Measurements from ENCODE around the gene CLEC16A. TPM values are rescaled to one million over a fixed set of nuclear protein-coding genes. Genes with fewer than 3 reads are reported as not detected.

Gene CLEC16A
- total RNA-seq, 2 donors from 2014 or later, result 46.6 to 47.6 TPM

DNA sequence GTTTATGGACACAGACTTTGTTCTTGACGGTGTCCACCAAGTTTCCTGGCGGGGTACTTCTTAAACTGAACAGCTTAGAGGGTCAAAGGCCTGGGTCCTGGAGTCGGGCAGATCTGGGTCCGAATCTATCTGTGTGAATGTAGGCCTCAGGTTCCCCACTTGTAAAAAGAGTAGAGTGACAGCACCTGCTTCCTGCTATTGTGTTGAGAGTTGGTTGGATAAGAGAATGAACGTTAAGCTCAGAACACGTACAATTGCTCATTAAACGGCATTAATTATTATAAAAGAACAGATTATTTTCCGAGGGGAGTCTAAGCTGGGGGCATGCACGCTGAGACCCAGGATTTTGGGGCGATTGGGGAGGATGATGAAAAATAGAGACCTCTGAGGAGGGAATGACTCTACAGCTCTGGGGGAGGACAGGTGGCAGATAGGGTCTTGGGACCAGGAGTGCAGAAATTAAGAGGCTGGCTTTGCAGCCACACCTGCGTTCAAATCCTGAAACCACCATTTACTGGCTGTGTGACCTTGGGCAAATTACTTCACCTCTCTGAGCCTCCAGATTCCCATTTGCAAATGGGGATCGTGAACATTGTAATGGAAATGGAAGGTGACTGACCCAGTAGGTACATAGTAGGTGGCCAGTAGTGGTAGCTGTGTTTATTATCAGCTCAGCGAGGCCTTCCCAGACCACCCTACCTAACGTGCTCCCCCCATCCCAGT lies 862 bp downstream of the CLEC16A start:
- peaks cover 34 to 58% of the 10 kb centered on the region in 2 donors for H3K4me1 ChIP-seq (ENCODE audit: control insufficient read depth in 1 of 2, low read depth in 2 of 2)
- peak overlapping the region in 1 of 2 donors; percentile 81 for H3K27ac ChIP-seq
- ATAC-seq (ENCODE audit: insufficient number of reproducible peaks, low FRiP score, low read depth), result no peak

DNA sequence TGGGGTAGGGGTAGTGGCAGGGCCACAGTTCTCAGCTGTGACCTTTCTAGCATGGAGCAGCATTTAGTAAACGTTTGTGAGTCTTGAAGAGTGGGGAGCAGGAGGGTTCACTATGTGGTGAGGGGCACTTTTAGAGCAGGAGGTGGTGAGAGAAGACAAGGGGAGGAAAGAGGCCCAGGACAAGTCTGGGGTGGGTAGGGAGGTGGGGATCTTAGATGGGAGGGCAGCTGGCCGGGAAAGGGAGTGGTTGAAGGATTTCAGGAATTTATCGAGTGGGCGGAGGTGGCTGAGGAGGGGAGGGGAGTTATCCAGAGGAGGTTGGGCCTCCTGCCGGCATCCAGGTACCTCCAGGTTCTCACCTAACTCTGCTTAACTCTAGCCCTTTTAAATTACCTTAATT lies 1.9 kb downstream of the CLEC16A start:
- DNase-seq (ENCODE audit: low spot score) (no peak), ATAC-seq (ENCODE audit: insufficient number of reproducible peaks, low FRiP score, low read depth) (no peak)
- Histone ChIP-seq H3K4me1 (ENCODE audit: control insufficient read depth in 1 of 2, low read depth in 2 of 2) (peaks cover 28 to 53% of the 10 kb centered on the region in 2 donors), H3K27ac (no peak overlapping the region), H3K36me3 (no peaks in the 10 kb centered on the region), H3K9me3 (no peaks in the 10 kb centered on the region), H3K4me3 (peak overlapping the region; percentile 98), H3K27me3 (replicated peaks; ENCODE audit: insufficient read depth) (no peaks in the 10 kb centered on the region)
- no peak for TF ChIP-seq CTCF (IDR thresholded peaks at IDR 0.05)

More for the DNA sequence above, 862 bp downstream of the CLEC16A start:
- TF ChIP-seq CTCF (IDR thresholded peaks at IDR 0.05), result no peak
- Histone ChIP-seq H3K27me3 (replicated peaks; ENCODE audit: insufficient read depth) (no peaks in the 10 kb centered on the region), H3K4me3 (peak overlapping the region; percentile 98), H3K9me3 (no peaks in the 10 kb centered on the region), H3K36me3 (no peaks in the 10 kb centered on the region)
- no peak for DNase-seq (ENCODE audit: low spot score)

- Histone ChIP-seq H3K27me3 (replicated peaks; ENCODE audit: insufficient read depth) (no peaks in the 10 kb centered on the region), H3K36me3 (no peaks in the 10 kb centered on the region), H3K4me3 (no peak overlapping the region), H3K9me3 (no peaks in the 10 kb centered on the region), H3K4me1 (ENCODE audit: control insufficient read depth in 1 of 2, low read depth in 2 of 2) (peaks cover 28 to 53% of the 10 kb centered on the region in 2 donors), H3K27ac (no peak overlapping the region)
- DNase-seq (ENCODE audit: low spot score) (no peak), ATAC-seq (ENCODE audit: insufficient number of reproducible peaks, low FRiP score, low read depth) (no peak)
- no peak for TF ChIP-seq CTCF (IDR thresholded peaks at IDR 0.05)
Observed at GRCh38 chr16:10947211-10947787, 2.9 kb downstream of the CLEC16A start.

DNA sequence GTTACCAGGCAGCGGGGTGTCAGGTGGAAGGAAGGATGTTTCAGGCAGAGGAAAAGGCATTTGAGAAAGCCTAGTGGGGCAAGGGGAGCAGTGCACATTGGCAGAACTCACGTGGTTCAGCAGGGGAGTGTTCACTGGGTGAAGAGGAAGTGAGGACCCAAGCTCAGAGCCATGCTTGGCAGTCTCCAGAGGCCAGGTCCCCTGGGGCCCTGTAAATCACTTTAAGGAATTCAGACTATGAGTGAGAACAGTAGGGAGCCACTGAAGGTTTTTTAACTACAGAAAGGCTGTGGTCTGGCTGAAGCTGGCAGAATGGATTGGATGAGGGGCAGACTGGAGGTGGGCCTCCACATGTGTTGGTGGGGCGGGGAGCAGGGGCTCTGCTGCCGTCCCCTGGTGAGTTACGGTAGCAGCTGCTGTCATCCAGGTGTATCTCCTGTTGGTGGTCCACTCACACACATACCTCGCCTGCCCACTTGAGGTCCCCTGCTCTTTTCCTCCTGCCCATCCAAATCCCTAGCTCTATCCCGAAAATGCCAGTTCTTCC lies 5.1 kb downstream of the CLEC16A start:
- ATAC-seq (ENCODE audit: insufficient number of reproducible peaks, low FRiP score, low read depth) (no peak), DNase-seq (ENCODE audit: low spot score) (no peak)
- Histone ChIP-seq H3K4me3 (no peak overlapping the region), H3K27ac (no peak overlapping the region), H3K9me3 (no peaks in the 10 kb centered on the region), H3K4me1 (ENCODE audit: control insufficient read depth in 1 of 2, low read depth in 2 of 2) (peaks cover 20 to 37% of the 10 kb centered on the region in 2 donors), H3K27me3 (replicated peaks; ENCODE audit: insufficient read depth) (no peaks in the 10 kb centered on the region), H3K36me3 (no peaks in the 10 kb centered on the region)
- peak; percentile 38 for TF ChIP-seq CTCF (IDR thresholded peaks at IDR 0.05)

DNA sequence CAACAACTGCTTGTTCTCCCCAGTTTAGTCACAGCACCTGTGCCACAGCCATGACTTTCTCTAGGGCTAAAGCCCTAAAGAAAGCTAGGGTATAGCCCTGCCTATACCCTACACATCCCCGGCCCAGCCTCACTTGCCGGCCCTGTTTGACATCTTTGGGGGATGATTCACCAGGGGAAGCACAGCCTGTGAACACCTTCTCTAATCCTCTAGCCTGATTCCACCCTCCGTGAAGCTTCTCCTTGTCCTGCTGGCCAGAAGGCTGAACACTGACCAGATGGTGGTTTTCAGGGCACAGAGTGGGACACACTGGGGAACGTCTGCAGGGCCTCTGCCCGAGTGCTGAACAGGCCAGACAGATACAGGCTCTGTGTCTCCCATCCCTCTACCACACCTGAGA lies 6.0 kb downstream of the CLEC16A start:
- Histone ChIP-seq H3K27ac (no peak overlapping the region), H3K36me3 (no peaks in the 10 kb centered on the region), H3K4me1 (ENCODE audit: control insufficient read depth in 1 of 2, low read depth in 2 of 2) (peaks cover 15 to 32% of the 10 kb centered on the region in 2 donors), H3K4me3 (no peak overlapping the region), H3K9me3 (no peaks in the 10 kb centered on the region), H3K27me3 (replicated peaks; ENCODE audit: insufficient read depth) (no peaks in the 10 kb centered on the region)
- no peak for DNase-seq (ENCODE audit: low spot score)
- no peak for TF ChIP-seq CTCF (IDR thresholded peaks at IDR 0.05)
- ATAC-seq (ENCODE audit: insufficient number of reproducible peaks, low FRiP score, low read depth), result no peak
